HEK293 (cell line): ENCODE data around the gene SLC35D1.

Source experiments
- ZNF76 ChIP-seq: fragments of 450-650 bp; formaldehyde crosslinking; IDR thresholded peaks from 2 replicates; pipeline ENCODE4; 2016; ENCODE audit warnings: low read depth, missing biosample characterization, missing genetic modification characterization, borderline replicate concordance
- ZNF776 ChIP-seq: fragments of 450-650 bp; formaldehyde crosslinking; IDR thresholded peaks from 2 replicates; pipeline ENCODE4 v1.5.0; 2017; ENCODE audit warnings: missing biosample characterization, missing genetic modification characterization, borderline replicate concordance
- TF ChIP-seq, protein P1 (sequence below): fragments of 450-650 bp; formaldehyde crosslinking; IDR thresholded peaks from 2 replicates; pipeline ENCODE4 v1.5.1; 2016; ENCODE audit warnings: missing biosample characterization, missing genetic modification characterization
- TF ChIP-seq, protein P2 (sequence below): fragments of 450-650 bp; IDR thresholded peaks from 2 replicates; pipeline ENCODE4 v1.5.1; 2018; ENCODE audit warnings: missing biosample characterization, missing genetic modification characterization

DNA sequence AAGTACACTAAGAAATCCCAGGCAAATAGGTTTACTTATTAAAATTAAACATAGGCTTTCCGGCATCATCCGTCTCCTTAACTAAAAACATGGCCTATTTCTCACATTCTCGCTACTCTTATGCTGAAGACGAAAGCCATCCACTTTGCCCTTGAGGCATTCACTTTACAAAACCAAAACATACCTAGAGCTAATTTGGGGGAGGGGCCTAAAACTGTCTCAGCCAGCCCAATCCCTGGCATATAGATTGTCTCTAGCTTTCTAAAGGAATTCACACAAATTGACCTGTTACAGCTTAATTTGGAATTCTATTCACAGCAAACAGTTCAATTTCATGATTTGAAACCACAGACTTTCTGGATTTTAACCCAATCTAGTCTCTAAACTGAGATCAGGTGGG, 34.8 kb downstream of the SLC35D1 start:
- TF ChIP-seq, protein P1, sequence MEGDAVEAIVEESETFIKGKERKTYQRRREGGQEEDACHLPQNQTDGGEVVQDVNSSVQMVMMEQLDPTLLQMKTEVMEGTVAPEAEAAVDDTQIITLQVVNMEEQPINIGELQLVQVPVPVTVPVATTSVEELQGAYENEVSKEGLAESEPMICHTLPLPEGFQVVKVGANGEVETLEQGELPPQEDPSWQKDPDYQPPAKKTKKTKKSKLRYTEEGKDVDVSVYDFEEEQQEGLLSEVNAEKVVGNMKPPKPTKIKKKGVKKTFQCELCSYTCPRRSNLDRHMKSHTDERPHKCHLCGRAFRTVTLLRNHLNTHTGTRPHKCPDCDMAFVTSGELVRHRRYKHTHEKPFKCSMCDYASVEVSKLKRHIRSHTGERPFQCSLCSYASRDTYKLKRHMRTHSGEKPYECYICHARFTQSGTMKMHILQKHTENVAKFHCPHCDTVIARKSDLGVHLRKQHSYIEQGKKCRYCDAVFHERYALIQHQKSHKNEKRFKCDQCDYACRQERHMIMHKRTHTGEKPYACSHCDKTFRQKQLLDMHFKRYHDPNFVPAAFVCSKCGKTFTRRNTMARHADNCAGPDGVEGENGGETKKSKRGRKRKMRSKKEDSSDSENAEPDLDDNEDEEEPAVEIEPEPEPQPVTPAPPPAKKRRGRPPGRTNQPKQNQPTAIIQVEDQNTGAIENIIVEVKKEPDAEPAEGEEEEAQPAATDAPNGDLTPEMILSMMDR, result no peak
- TF ChIP-seq, protein P2, sequence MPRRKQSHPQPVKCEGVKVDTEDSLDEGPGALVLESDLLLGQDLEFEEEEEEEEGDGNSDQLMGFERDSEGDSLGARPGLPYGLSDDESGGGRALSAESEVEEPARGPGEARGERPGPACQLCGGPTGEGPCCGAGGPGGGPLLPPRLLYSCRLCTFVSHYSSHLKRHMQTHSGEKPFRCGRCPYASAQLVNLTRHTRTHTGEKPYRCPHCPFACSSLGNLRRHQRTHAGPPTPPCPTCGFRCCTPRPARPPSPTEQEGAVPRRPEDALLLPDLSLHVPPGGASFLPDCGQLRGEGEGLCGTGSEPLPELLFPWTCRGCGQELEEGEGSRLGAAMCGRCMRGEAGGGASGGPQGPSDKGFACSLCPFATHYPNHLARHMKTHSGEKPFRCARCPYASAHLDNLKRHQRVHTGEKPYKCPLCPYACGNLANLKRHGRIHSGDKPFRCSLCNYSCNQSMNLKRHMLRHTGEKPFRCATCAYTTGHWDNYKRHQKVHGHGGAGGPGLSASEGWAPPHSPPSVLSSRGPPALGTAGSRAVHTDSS (tag by site-specific recombination), result no peak
- TF ChIP-seq ZNF76 (tag by site-specific recombination) (no peak), ZNF776 (tag by site-specific recombination) (no peak)
